Large intestine (tissue), 3 donors: ENCODE results near the gene PTPN11. TPM values are rescaled to one million over a fixed set of nuclear protein-coding genes. Genes with fewer than 3 reads are reported as not detected.

Experiments used
- DNase-seq, 2 donors: peaks; one replicate each; pipeline versions ENCODE4 v3.0.0 to v3.0.0-alpha.2; 2013
- H3K27ac ChIP-seq: one replicate; pipeline ENCODE4 v1.5.1; 2013; ENCODE audit warnings: low read length
- H3K27me3 ChIP-seq: 2 replicates; pipeline ENCODE4 v1.6.1; 2013; ENCODE audit warnings: low read length; ENCODE audit not compliant: control insufficient read depth, insufficient read depth
- H3K36me3 ChIP-seq: 2 replicates; pipeline ENCODE4 v1.6.1; 2013; ENCODE audit warnings: low read length; ENCODE audit not compliant: control insufficient read depth, insufficient read depth
- H3K4me1 ChIP-seq: one replicate; pipeline ENCODE4 v1.6.1; 2013; ENCODE audit warnings: low read length; ENCODE audit not compliant: control insufficient read depth, insufficient read depth
- H3K4me3 ChIP-seq: one replicate; pipeline ENCODE4 v1.5.1; 2013; ENCODE audit warnings: low read length
- H3K9me3 ChIP-seq: one replicate; pipeline ENCODE4 v1.6.1; 2013; ENCODE audit warnings: mild to moderate bottlenecking, low read depth, low read length, moderate library complexity; ENCODE audit not compliant: control insufficient read depth
- WGBS: methylation state at CpG from one replicate; pipeline ENCODE4 v1.1.5; 2013; ENCODE audit warnings: low lambda C conversion rate; ENCODE audit not compliant: insufficient coverage; 5-methylcytosine and 5-hydroxymethylcytosine counted together
- polyA plus RNA-seq: library from polyadenylated mRNA; unstranded; fragments of 120-200 nt; gene quantifications from one replicate; pipeline ENCODE4 v1.2.1, GENCODE V29; 2013

Gene PTPN11
- polyA plus RNA-seq, 1 donor: 58.1 TPM

GRCh38 chr12:112538740-112539139, 120.0 kb downstream of the PTPN11 start:
- Histone ChIP-seq H3K27me3 (no peaks in the 10 kb centered on the region), H3K27ac (no peak overlapping the region)
- 80% methylated on average over 1 of the region's 2 CpGs for WGBS

GRCh38 chr12:112539221-112539620, 120.5 kb downstream of the PTPN11 start:
- Histone ChIP-seq H3K27ac (no peak overlapping the region), H3K36me3 (no peaks in the 10 kb centered on the region), H3K4me3 (no peak overlapping the region), H3K27me3 (no peaks in the 10 kb centered on the region), H3K9me3 (no peaks in the 10 kb centered on the region), H3K4me1 (no peaks in the 10 kb centered on the region)
- WGBS: 100% methylated on average over 1 of the region's 3 CpGs
- no peak for DNase-seq

More at GRCh38 chr12:112538740-112539139, 120.0 kb downstream of the PTPN11 start:
- H3K4me1 ChIP-seq: no peaks in the 10 kb centered on the region
- no peaks in the 10 kb centered on the region for H3K36me3 ChIP-seq
- H3K9me3 ChIP-seq: no peaks in the 10 kb centered on the region
- no peak for DNase-seq
- no peak overlapping the region for H3K4me3 ChIP-seq

- Histone ChIP-seq H3K27ac (no peak overlapping the region), H3K4me1 (no peaks in the 10 kb centered on the region), H3K9me3 (no peaks in the 10 kb centered on the region), H3K27me3 (no peaks in the 10 kb centered on the region), H3K4me3 (no peak overlapping the region), H3K36me3 (no peaks in the 10 kb centered on the region)
- no peak for DNase-seq
- no CpG with 5 or more reads among the region's 5 CpGs for WGBS
These were observed 121.3 kb downstream of the PTPN11 start for GRCh38 chr12:112540021-112540420.

GRCh38 chr12:112543751-112544150, 125.0 kb downstream of the PTPN11 start:
- 44% methylated on average over 2 of the region's 4 CpGs for WGBS
- Histone ChIP-seq H3K4me3 (no peak overlapping the region), H3K27me3 (no peaks in the 10 kb centered on the region), H3K9me3 (no peaks in the 10 kb centered on the region), H3K4me1 (no peaks in the 10 kb centered on the region), H3K36me3 (no peaks in the 10 kb centered on the region), H3K27ac (no peak overlapping the region)
- DNase-seq: no peak

- Histone ChIP-seq H3K36me3 (no peaks in the 10 kb centered on the region), H3K9me3 (no peaks in the 10 kb centered on the region), H3K4me3 (no peak overlapping the region), H3K27me3 (no peaks in the 10 kb centered on the region), H3K27ac (no peak overlapping the region), H3K4me1 (no peaks in the 10 kb centered on the region)
- DNase-seq: no peak
- no CpG with 5 or more reads among the region's 6 CpGs for WGBS
These were observed 127.6 kb downstream of the PTPN11 start for GRCh38 chr12:112546339-112546738.

- no peaks in the 10 kb centered on the region for H3K9me3 ChIP-seq
- no peaks in the 10 kb centered on the region for H3K27me3 ChIP-seq
- no peaks in the 10 kb centered on the region for H3K36me3 ChIP-seq
- H3K4me1 ChIP-seq: no peaks in the 10 kb centered on the region
- H3K27ac ChIP-seq: no peak overlapping the region
- DNase-seq: no peak
- no CpG with 5 or more reads among the region's 2 CpGs for whole genome bisulfite sequencing
- no peak overlapping the region for H3K4me3 ChIP-seq
These were observed 128.2 kb downstream of the PTPN11 start for GRCh38 chr12:112546996-112547395.

GRCh38 chr12:112549031-112549430, 130.3 kb downstream of the PTPN11 start:
- WGBS: no CpG with 5 or more reads among the region's 5 CpGs
- H3K9me3 ChIP-seq: no peaks in the 10 kb centered on the region
- H3K36me3 ChIP-seq: no peaks in the 10 kb centered on the region
- no peaks in the 10 kb centered on the region for H3K4me1 ChIP-seq
- DNase-seq: no peak
- H3K27ac ChIP-seq: no peak overlapping the region
- H3K27me3 ChIP-seq: no peaks in the 10 kb centered on the region
- no peak overlapping the region for H3K4me3 ChIP-seq

GRCh38 chr12:112551681-112552080, 132.9 kb downstream of the PTPN11 start:
- H3K9me3 ChIP-seq: no peaks in the 10 kb centered on the region
- no peaks in the 10 kb centered on the region for H3K36me3 ChIP-seq
- no CpG with 5 or more reads among the region's 5 CpGs for WGBS
- H3K4me3 ChIP-seq: no peak overlapping the region
- no peak overlapping the region for H3K27ac ChIP-seq
- no peaks in the 10 kb centered on the region for H3K4me1 ChIP-seq
- no peak for DNase-seq
- peaks cover 3% of the 10 kb centered on the region for H3K27me3 ChIP-seq

- no peaks in the 10 kb centered on the region for H3K4me1 ChIP-seq
- no peak overlapping the region for H3K27ac ChIP-seq
- no peaks in the 10 kb centered on the region for H3K9me3 ChIP-seq
- no peak overlapping the region for H3K4me3 ChIP-seq
- peaks cover 3% of the 10 kb centered on the region for H3K27me3 ChIP-seq
- no peaks in the 10 kb centered on the region for H3K36me3 ChIP-seq
- DNase-seq: no peak
- no CpG with 5 or more reads among the region's 9 CpGs for WGBS
These were observed 137.0 kb downstream of the PTPN11 start for GRCh38 chr12:112555621-112556233.

- DNase-seq: no peak
- Histone ChIP-seq H3K27me3 (peaks cover 7% of the 10 kb centered on the region), H3K4me3 (no peak overlapping the region), H3K27ac (no peak overlapping the region), H3K36me3 (no peaks in the 10 kb centered on the region), H3K9me3 (no peaks in the 10 kb centered on the region), H3K4me1 (no peaks in the 10 kb centered on the region)
- WGBS: no CpG with 5 or more reads among the region's 7 CpGs
These were observed 139.3 kb downstream of the PTPN11 start for GRCh38 chr12:112557951-112558630.
